Measurements from ENCODE around the gene PCED1B.

PCED1B gene

DNA sequence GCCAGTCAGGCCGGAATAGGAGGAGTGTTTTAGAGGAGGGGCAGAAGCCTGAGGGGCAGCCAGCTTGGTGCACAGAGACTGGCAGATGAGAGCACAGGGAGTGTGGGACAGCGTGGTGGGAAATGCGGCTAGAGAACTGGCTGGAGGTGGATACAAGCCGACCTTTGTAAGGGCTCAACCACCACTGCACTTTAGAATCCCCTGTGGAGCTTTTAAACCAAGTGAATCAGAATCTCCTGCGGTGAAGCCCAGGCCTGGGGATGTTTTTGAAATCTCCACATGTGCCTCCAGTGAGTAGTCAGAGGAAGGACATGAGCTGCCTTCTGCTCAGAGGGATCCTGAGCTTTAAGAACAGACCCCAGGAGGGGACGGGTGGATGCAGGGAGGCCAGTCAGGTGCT is 10.9 kb upstream of the PCED1B start:
- DNase-seq: no peak

- no peak for DNase-seq
These were observed 9.1 kb upstream of the PCED1B start for GRCh38 chr12:47070310-47070709.

GRCh38 chr12:47071241-47071852 is 8.1 kb upstream of the PCED1B start:
- no peak for DNase-seq

DNA sequence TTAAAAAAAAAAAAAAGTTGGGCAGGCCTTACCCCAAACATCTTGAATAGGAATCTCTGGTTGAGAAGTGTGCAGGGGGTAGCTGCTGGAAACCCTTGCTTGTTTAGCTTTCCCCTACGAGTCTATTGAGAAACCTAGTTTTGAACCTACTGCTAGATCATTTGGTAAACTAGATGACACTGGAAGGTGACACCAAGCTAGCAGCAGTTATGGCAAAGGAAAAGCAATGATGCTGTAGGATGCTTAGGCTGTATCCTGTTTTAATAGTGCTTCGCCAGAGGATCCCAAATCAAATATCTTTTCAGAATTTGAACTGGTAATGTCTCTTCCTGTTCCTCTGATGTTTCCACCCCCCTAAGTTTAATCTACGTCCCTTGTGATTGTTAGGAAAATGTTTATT is 5.5 kb upstream of the PCED1B start:
- no peak for DNase-seq

DNA sequence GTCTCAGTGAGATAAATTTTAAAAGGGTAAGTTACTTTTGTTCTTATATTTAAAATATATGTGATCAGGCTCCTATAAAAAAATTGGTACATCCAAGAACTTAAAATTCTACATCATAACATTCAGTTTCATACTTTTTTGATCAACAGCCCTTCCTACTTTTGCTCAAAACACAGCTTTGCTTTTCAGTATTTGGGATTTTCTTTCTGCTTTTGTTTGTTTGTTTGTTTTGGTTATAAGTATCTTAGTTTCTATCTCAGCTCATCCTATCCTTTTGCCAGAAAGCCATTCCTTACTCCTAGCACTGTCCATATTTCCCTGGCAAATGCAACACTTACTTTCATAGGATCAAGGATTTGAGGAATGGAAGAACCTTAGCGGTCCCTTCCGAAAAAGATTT is 4.7 kb upstream of the PCED1B start:
- DNase-seq: no peak

DNA sequence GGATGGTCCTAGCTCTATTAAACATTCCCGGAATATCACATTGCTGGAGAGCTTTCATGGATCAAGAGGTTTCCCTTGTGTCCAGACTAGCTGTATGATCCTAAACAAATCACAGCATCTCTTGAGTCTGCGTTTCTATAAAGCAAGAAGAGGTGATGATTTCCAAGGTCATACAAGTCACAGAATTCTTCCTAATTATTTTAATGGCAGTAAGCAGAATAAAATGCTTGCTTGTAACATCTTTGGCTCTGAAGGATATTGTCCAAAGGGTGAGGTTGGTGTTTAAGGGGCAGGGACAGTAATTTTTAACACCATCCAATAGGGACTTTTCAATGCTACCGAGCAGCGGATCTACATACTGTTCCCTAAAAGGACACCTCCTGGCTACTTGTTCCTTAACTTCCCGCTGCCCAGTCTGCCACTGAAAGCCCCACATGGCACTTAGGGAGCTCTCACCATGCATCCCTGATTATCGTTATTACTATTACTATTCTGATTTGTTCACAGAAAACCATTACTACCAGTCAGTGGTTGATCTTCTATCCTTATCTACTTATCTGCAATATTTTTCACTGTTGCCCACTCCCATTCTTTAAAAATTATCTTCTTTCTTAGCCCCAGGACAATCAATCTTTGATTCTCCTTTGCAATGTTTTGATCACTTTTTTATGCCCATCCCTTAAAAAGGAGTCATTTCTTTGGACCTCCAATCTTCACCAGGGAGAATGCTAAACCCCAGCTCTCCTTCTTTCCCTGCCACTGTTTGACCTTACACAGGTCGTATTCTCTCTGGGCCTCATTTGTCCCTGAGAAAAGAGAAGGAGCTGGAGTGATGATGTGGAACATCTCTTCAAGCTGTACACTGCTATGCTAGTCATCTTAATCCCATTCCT is 4.0 kb upstream of the PCED1B start:
- no peak for DNase-seq

DNA sequence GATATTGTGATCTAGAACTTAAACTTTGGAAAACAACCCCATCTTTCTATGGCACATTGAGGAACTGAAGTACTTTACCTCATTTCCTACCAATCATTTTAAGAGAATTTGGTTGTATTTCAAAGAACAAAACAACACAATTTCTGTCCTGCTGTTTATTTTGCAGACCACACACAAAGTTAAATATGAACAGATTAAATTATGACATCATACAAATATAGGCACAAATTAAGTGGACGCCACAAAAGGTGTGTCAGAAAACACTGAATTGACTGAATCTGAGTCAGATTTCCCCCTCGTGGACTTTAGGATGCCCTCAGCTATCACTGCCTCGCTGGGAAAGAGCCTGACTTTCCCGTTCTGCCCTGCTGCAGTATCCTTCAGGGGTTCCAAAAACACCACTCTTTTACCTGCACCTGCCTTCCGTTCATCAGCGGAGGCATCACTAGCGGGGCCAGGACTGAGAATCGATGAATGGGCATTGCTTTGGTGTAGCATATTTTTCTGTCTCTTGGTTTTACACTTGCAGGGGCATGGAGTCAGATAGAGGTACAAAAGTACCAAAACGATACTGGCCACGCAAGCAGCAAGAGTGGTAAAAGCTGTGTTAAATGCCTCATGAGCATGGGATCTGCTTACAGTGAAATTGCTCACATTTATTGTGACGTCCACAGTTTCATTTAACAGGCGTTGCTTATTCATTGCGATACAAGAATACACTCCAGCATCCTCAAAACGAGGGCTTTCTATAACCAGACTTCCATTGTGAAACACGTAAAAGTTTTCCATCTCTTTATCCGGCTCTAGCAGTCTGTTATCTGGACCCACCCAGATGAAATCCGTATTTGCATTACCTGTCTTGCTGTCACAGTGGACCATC is 2.0 kb upstream of the PCED1B start:
- no peak for DNase-seq

DNA sequence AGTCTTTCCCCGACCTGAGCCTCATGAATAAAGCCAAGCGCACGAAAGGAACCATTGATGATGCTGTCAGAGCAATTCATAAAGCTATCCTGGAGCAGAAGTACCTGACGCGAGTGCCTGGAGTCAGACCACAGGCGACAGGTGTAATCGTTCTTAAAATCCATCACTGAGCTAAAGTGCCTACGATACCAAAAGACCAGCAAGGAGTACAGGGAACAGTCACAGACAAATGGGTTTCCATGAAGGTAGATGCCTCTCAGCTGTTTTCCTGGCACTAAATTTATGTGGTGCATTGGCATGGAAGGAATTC is 1.4 kb upstream of the PCED1B start:
- no peak for DNase-seq

GRCh38 chr12:47078733-47079467 is 521 bp upstream of the PCED1B start:
- DNase-seq: peak; percentile 62

DNA sequence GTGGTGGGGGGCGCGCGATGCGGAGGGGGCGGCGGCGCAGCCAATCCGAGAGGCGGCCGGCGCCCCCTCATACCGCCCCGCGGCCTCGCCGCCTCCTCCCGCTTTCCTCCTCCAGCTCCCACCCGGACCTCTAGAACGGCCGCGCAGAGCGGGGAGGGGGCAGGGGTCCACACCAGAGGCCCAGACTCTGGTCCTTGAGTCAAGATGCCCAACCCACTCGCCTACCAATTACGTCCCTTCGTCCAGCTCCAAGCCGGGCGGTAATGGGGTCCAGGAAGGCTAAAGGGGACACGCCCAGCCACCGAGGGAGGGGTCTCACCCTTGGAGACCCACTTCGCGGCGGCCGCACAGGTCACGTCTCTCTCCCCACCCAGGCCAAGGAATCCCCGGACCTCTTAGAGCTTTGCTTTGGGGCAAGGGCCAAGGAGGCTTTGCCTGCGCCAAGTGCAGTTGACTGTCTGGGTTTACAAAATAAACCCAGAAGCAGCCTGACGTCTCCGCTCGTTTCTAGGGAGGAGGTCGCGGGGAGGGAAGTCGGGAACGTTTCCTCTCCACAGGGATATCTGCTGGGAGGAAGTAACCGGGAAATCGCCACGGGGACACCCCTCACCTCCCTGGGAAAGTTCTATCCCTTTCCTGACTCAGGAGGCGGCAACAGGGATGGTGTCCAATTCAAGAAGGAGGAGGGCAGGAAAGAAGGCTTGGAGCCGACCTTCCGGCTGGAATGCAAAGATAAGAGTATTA is 732 bp downstream of the PCED1B start:
- DNase-seq: peak; percentile 53

GRCh38 chr12:47080725-47081502 is 1.5 kb downstream of the PCED1B start:
- DNase-seq: peak; percentile 81

- DNase-seq: no peak
These were observed 2.9 kb downstream of the PCED1B start for GRCh38 chr12:47082283-47082682.

DNA sequence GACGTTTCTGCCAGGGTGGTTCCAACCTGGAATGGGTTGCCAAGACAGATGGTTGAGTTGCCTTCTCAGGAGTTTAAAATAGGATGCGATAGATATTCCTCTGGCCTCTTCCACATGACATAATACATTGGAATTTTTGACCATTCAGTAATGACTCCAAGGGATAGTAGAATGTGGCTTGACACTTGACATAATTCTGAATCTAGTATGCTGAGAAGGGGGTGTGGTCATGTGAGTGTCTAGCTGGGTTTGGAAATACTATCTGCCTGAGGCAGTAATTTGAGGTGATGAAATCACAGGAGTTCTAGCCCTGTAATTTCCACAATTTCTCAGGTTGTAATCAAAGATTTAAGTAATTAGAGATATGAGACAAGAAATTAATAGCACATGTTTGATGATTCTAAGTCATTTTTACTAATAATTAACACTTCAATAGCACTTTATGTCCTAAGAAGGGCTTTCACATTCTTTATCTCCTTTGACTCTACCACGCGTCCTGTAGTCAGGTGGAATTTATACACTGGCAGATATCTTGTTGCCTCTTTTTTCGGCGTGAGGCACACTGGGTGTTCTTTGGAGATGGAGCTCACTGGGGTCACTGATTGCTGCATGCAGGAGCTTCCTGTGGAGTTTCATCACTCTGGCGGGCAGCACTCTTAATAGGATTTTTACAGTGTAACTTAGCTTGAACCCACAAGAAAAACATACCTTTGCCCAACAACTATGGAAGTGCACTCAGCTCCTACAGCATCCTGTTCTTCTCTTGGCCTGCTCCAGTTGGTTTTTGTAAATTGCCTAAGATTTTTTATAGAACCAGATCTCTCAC is 3.6 kb downstream of the PCED1B start:
- DNase-seq: no peak

DNA sequence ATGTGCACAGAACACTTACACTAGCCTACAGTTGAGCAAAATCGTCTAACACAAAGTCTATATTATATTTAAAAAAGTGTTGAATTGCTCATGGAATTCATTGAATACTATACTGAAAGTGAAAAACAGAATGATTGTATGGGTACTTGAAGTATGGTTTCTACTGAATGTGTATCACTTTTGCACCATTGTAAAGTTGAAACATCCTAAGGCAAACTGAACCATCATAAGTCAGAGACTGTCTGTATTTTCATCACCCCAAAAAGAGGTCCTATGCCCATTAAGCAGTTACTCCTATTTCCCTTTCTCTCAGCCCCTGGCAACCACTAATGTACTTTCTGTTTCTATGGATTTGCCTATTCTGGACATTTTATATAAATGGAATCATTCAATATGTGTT is 4.8 kb downstream of the PCED1B start:
- no peak for DNase-seq

- DNase-seq: peak; percentile 38
These were observed 6.4 kb downstream of the PCED1B start for GRCh38 chr12:47085815-47086252.

DNA sequence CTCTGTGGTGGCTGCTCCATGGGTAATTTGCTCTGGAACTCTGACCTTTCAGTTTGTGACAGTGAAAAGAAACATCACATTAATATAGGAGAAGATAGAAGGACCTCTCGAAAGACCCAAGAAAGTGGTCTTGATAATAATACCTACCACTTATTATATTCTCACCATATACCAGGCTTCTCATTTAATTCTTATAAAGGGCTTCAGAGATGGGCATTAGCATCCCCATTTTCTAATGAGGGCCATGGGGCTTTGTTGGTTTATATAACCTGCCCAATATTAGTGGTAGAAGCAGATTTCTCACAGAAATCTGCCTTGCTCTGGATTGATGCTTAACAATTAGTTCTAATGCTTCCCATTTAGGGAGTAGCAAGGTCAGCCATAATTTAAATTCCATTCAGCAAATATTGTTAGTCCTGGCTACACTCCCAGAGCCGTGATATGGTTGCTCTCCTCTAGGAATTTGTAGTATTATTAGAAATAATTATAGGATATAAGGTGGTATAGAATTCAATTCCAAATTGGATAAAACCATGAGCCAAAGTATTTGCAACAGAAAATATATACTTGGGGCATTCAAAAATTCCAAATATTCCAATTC is 7.8 kb downstream of the PCED1B start:
- no peak for DNase-seq

DNA sequence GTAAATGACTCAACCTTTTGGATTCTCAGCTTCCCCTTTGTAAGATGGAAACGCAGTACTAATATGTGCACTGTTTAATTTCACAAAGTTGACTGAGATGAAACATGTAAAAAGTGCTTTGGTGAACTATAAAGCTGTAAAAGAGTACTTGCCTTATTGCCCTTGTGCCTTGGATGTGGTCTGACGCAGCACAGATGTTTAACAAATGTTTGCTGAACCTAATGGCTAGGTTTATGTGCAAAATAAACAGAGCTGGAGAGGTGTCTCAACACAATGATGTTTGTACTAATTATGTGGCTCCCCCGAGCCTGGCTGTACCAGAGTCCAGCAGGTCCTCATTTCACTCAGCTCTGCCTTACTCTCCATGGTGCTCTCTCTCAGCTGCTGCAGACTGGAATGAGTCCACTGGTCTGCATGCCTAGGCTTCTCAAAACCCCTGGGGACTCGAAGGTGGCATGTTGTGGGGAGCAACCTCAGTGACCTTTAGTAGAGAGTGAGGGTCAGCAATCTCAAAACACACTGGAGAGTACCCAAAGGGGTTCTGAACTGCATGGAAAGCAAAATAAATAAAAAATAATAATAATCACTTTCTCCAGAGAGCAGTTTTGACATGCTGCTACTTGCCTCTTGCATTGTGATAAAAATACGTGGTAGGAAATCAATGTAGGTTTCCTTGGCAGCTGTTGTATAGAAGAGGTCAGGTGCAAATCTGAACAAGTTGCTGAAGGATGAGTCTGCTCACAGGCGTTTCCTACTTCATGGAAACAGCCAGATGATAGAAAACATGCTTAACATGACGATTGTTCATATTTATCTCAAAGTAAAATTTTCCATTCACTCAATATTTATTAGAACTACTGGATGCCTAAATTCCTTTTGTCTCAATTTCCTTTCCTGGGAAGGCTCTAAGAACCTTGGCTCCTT is 8.9 kb downstream of the PCED1B start:
- DNase-seq: no peak

GRCh38 chr12:47091009-47091408 is 11.6 kb downstream of the PCED1B start:
- DNase-seq: no peak

GRCh38 chr12:47094804-47095203 is 15.4 kb downstream of the PCED1B start:
- no peak for DNase-seq
